HG03066 (cell line): Measurements from ENCODE around the gene MIPOL1.
"Not testable (repeated sequence)": the region's sequence is repeated elsewhere in the genome, so short reads cannot be mapped to it uniquely, and the experiment has no call there.

ENCODE experiments used
- ATAC-seq: cut with Tn5 transposase; IDR thresholded peaks from one replicate; pipeline ENCODE4 v1.9.1; 2021; ENCODE audit warnings: low read depth; ENCODE audit not compliant: unreplicated experiment

Gene MIPOL1

GRCh38 chr14:37438444-37438843 lies 240.7 kb downstream of the MIPOL1 start:
- ATAC-seq, result no peak

GRCh38 chr14:37443461-37443860 lies 245.7 kb downstream of the MIPOL1 start:
- no peak for ATAC-seq

GRCh38 chr14:37447883-37448391 lies 250.2 kb downstream of the MIPOL1 start:
- no peak for ATAC-seq

GRCh38 chr14:37452323-37452722 lies 254.6 kb downstream of the MIPOL1 start:
- ATAC-seq, result no peak

GRCh38 chr14:37453985-37454384 lies 256.2 kb downstream of the MIPOL1 start:
- no peak for ATAC-seq

GRCh38 chr14:37457334-37457733 lies 259.6 kb downstream of the MIPOL1 start:
- ATAC-seq, result no peak

GRCh38 chr14:37462426-37462825 lies 264.7 kb downstream of the MIPOL1 start:
- not testable (repeated sequence) for ATAC-seq

- no peak for ATAC-seq
Measured at GRCh38 chr14:37464192-37464858, 266.6 kb downstream of the MIPOL1 start.

GRCh38 chr14:37466003-37466622 lies 268.4 kb downstream of the MIPOL1 start:
- ATAC-seq, result no peak

- no peak for ATAC-seq
Measured at GRCh38 chr14:37466623-37467088, 268.9 kb downstream of the MIPOL1 start.

- no peak for ATAC-seq
Measured at GRCh38 chr14:37469650-37470049, 271.9 kb downstream of the MIPOL1 start.

- no peak for ATAC-seq
Measured at GRCh38 chr14:37470251-37470650, 272.5 kb downstream of the MIPOL1 start.

GRCh38 chr14:37472906-37473305 lies 275.2 kb downstream of the MIPOL1 start:
- ATAC-seq, result no peak

GRCh38 chr14:37474191-37474590 lies 276.5 kb downstream of the MIPOL1 start:
- ATAC-seq, result no peak

GRCh38 chr14:37480446-37481290 lies 282.9 kb downstream of the MIPOL1 start:
- ATAC-seq, result no peak

- no peak for ATAC-seq
Measured at GRCh38 chr14:37482428-37482827, 284.7 kb downstream of the MIPOL1 start.

GRCh38 chr14:37483672-37484071 lies 285.9 kb downstream of the MIPOL1 start:
- no peak for ATAC-seq

GRCh38 chr14:37490607-37491006 lies 292.9 kb downstream of the MIPOL1 start:
- no peak for ATAC-seq

GRCh38 chr14:37491076-37491475 lies 293.3 kb downstream of the MIPOL1 start:
- ATAC-seq, result no peak

GRCh38 chr14:37493606-37494005 lies 295.9 kb downstream of the MIPOL1 start:
- no peak for ATAC-seq

- no peak for ATAC-seq
Measured at GRCh38 chr14:37497422-37497821, 299.7 kb downstream of the MIPOL1 start.
